KG1 (cell line): Measurements from ENCODE around the gene NCBP2L.
"Not testable (repeated sequence)": the region's sequence is repeated elsewhere in the genome, so short reads cannot be mapped to it uniquely, and the experiment has no call there.

Experiments used
- DNase-seq: peaks from one replicate; lab custom pipeline; 2025; lab: John Stamatoyannopoulos, UW

NCBP2L gene

GRCh38 chrX:107810053-107810452 is 32.5 kb downstream of the NCBP2L start:
- DNase-seq: not testable (repeated sequence)

GRCh38 chrX:107818900-107819521 is 41.5 kb downstream of the NCBP2L start:
- no peak for DNase-seq

- no peak for DNase-seq
These were observed 45.5 kb downstream of the NCBP2L start for GRCh38 chrX:107823042-107823441.

DNA sequence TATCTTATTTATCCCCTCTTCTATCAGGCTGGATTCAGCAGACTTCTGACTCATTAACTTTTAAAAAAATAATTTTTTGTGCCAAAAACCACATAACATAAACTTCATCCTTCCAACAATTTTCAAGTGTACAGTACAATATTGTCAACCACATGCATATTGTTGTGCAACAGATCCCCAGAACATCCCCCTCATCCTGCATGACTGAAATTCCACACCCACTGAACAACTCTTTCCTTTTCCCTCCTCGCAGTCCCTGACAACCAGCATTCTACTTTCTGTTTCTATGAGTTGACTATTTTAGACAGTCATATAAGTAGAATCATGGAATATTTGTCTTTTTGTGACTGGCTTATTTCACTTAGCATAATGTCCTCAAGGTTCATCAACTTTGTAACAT is 45.9 kb downstream of the NCBP2L start:
- DNase-seq: no peak

DNA sequence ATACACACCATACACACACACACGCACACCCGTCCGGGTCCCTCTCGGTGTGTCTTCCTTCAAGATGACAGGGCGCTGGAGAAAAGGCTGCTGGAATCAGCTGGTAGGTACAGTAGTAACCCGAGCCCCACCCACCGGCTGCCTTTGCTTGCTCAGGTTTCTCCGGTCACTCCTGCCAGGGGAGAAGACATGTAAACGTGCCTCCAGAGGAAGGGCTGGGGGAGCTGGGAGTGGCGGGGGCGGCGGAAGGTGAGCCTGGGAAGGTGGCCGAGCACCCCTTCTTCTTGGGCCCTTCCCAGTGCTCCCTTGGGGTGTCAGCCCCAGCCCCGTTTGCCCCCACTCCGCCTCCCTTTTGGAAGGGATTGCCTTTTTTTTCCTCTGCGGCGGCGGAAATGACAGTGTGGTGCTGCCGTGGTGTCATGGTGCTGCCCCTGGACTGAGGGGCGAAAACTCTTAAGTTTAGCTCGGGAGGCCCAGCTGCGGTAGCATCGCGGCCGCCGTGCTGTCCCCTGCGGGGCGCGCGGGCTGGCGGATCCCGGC is 48.2 kb downstream of the NCBP2L start, which contains the start of gene MID2:
Gene MID2 (plus strand): TSS at position 169 of the 540 bp plus-strand sequence. CDS start 561 bp downstream, outside the sequence.
- no peak for DNase-seq

DNA sequence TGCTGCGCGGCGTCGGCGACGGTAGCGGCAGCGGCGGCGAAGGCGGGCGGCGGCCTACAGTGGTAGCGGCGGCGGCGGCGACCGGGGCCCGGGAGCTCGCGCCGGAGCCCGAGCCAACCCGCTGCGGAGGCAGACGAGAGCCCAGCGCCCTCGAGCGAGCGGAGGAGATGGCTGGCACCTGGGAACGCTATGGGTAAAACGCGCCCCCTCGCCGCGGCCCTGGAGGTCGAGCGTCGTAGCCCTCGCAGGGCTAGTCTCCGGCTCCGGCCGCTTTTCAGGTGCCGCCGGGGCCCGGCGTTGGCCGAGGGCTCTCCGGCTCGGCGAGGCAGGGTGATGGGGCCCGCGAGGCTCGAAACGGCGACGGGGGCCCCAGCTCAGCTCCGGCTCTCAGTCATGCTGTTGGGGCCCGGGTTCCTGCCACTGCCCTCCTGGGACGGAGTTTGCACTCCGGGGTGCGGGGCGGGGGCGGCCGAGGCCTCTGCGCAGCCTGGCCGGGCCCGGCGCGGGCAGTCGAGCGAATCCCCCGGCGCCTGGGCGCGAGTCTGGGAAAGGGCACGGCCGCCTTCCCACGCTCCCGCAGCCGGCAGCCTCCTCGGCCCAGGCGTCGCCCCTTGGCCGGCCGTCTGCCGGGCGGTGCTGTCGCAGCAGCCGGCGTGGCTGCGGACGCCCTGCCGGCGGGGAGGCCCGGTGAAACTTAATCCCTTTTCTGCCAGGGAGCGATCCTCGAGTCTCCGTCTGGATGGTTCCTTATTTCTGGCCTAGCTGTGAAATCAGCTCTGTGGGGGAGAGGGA is 48.9 kb downstream of the NCBP2L start:
- DNase-seq: no peak

DNA sequence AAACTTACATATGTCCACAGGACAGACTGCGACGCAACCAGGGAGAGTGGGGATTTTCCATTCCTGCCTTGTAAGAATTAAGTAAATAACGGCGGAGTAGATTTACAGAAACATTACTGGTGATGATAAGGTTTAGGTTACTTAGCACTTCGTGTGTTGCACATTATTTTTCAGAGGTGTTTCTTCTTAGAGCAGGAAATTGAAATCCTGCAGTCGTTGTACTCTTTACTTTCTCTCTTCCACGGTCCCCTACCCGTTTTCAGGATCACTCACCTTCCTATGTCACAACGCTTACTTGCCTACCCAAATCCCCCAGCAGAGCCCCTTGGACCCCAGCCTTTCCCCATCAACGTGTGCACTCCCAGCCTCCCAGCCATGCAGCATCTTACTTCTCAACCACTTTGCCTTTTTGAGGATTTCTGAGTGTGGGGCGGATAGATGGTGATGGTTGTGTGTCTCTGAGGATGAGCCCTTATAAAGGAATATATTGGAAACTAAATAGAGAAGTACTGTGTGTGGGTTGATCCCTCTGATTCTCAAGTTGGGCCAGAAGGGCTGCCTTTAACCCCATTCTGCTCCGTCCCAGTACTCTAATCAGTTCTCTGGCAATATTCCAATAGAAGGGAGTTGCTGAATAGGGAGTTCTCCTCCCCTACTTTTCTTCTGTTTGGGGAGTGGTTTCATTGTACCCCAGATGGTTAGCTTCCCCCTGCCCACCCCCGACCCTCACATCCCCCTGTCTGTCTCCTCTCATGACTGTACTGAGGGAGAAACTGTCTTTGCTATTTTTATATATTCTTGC is 49.7 kb downstream of the NCBP2L start:
- no peak for DNase-seq

DNA sequence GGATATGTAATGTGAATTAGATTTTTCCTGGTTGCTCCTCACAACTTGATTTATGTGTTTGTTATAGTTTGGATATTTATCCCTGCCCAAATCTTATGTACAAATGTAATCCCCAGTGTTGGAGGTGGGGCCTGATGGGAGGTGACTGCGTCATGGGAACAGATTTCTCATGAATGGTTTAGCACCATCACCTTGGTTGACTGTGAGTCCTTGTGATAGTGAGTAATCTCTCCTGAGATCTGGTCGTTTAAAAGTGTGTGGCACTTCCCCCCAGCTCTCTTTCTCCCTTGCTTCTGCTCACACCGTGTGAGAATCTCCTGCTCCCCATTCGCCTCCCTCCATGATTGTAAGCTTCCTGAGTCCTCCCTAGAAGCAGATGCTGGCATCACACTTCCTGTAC is 50.3 kb downstream of the NCBP2L start:
- DNase-seq: no peak

- DNase-seq: no peak
These were observed 52.3 kb downstream of the NCBP2L start for GRCh38 chrX:107829878-107830277.

DNA sequence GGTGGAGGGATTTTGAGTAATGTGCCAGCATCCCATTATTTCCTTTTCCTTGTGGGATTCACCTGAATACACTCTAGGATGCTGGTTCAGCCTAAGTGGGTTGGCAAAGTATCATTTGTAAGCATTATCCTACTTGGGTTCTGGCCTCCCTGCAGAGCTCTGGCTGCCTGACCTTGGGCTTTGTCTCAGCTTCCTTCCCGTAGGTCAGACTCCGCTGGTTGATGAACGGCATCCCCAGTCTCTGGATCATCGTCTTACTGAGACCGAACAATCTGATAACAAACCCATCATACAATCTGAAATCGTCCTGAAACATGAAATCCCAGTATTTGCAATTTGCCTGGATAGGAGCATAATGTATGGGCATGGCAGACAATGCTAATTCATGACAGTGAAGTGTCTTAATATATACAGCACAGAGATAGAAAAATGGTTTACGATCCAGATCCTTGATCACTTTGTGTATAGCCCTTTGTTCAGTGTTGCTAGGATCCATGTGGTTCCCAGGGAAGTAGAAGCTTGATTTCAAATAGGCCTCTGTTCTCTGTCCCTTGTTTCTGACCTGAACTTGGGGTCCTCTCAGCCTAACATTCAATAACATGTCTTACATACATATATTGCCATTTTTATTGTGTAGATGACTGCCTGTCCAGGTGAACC is 53.7 kb downstream of the NCBP2L start:
- DNase-seq: no peak

GRCh38 chrX:107834275-107835201 is 57.0 kb downstream of the NCBP2L start:
- no peak for DNase-seq

- DNase-seq: no peak
These were observed 59.4 kb downstream of the NCBP2L start for GRCh38 chrX:107836958-107837357.

- DNase-seq: no peak
These were observed 63.4 kb downstream of the NCBP2L start for GRCh38 chrX:107840971-107841370.

DNA sequence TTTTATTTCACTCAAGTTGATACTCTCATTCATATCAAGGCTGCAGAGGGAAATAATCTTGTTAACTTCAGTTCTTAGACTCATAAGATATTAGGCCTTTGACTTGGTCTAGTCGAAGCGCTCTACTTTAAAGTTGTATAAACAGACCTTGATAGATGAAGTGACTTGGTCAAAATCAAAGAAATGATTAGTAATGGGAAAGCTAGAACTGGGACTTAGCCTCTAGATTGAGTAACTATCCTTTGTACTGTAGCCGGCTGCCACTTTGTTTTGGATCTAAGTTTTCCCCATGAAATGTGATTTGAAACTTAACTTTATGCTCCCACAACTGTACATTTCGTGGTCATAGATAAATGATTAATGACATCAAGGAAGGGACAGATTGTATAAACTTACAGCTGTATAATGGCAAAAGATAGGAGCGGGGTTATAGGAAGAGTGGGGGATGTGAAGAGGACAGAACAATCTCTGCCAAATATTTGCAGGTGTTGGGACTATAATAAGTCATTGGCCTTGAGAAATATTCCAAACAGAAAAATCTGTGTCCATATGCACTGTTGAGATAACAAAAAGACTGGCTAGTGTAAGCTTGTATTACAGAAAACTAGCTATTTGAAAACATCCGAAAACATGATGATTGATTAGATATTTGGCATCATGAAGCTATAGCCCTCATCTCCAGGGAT is 65.3 kb downstream of the NCBP2L start:
- no peak for DNase-seq
